WTC11 (cell line): ENCODE measurements around the gene EIF4B. TPM values are rescaled to one million over a fixed set of nuclear protein-coding genes. Genes with fewer than 3 reads are reported as not detected.

Experiments used
- ATAC-seq: fragments of 200-7000 bp; cut with Tn5 transposase; 2 replicates; pipeline ENCODE4 v1.10.0; 2021; ENCODE audit warnings: mild to moderate bottlenecking, moderate library complexity
- CTCF ChIA-PET: fragments of 300-600 bp; sonication (Branson Sonifier 250); formaldehyde crosslinking; loops from one replicate; lab custom pipeline; 2021; ENCODE audit warnings: antibody characterized with exemption; lab: Charles Lee
- POLR2A ChIA-PET: fragments of 350-600 bp; sonication (Branson Sonifier 250); formaldehyde crosslinking; loops from one replicate; lab custom pipeline; 2021; ENCODE audit warnings: antibody characterized with exemption; lab: Charles Lee
- DNase-seq: peaks from one replicate; pipeline ENCODE4 v3.0.0; 2021; ENCODE audit warnings: low spot score
- H3K27ac Mint-ChIP-seq: 2 replicates; pipeline ENCODE4 v1.8.0; 2021; ENCODE audit warnings: mixed read lengths
- H3K27me3 Mint-ChIP-seq: 2 replicates; pipeline ENCODE4 v1.8.0; 2021; ENCODE audit warnings: low read depth, mild to moderate bottlenecking, moderate library complexity, mixed read lengths
- H3K36me3 Mint-ChIP-seq: 2 replicates; pipeline ENCODE4 v1.8.0; 2021; ENCODE audit warnings: mixed read lengths
- H3K4me1 Mint-ChIP-seq: 2 replicates; pipeline ENCODE4 v1.8.0; 2022; ENCODE audit warnings: mixed read lengths
- H3K4me3 Mint-ChIP-seq: 2 replicates; pipeline ENCODE4 v1.8.0; 2021; ENCODE audit warnings: mild to moderate bottlenecking, moderate library complexity, mixed read lengths
- H3K9me3 Mint-ChIP-seq: 2 replicates; pipeline ENCODE4 v1.8.0; 2021; ENCODE audit warnings: mixed read lengths
- AR ChIP-seq: fragments of 250-450 bp; sonication (Bioruptor Pico); IDR thresholded peaks from 2 replicates; pipeline ENCODE4 v1.9.0; 2021; ENCODE audit warnings: mild to moderate bottlenecking
- EMX1 ChIP-seq: fragments of 250-450 bp; sonication (Bioruptor Pico); IDR thresholded peaks from 2 replicates; pipeline ENCODE4 v1.8.0; 2021; ENCODE audit warnings: mild to moderate bottlenecking
- GABPB1 ChIP-seq: sonication (generic); formaldehyde crosslinking; IDR thresholded peaks from 2 replicates; pipeline ENCODE4 v1.8.1; 2023; ENCODE audit warnings: mild to moderate bottlenecking, missing genetic modification reagents
- JAZF1 ChIP-seq: fragments of 250-450 bp; sonication (Bioruptor Pico); IDR thresholded peaks from 2 replicates; pipeline ENCODE4 v1.9.0; 2021; ENCODE audit warnings: moderate library complexity, mild to moderate bottlenecking, inconsistent platforms
- NFATC4 ChIP-seq: fragments of 250-450 bp; sonication (Bioruptor Pico); IDR thresholded peaks from 2 replicates; pipeline ENCODE4 v1.9.0; 2021; ENCODE audit warnings: mild to moderate bottlenecking
- ZNF263 ChIP-seq: sonication (generic); formaldehyde crosslinking; IDR thresholded peaks from 2 replicates; pipeline ENCODE4 v1.8.1; 2022; ENCODE audit warnings: low read depth, mild to moderate bottlenecking, moderate library complexity, missing genetic modification reagents
- ZNF416 ChIP-seq: fragments of 250-450 bp; sonication (Bioruptor Pico); IDR thresholded peaks from 2 replicates; pipeline ENCODE4 v1.9.0; 2021; ENCODE audit warnings: mild to moderate bottlenecking, inconsistent platforms
- total RNA-seq: library from RNA; stranded (reverse); gene quantifications from 3 replicates; pipeline ENCODE4 v1.2.3, GENCODE V29; 2021
- TF ChIP-seq, protein P1 (sequence below): sonication (generic); formaldehyde crosslinking; IDR thresholded peaks from 2 replicates; pipeline ENCODE4 v1.8.1; 2023; ENCODE audit warnings: mild to moderate bottlenecking, missing genetic modification reagents, borderline replicate concordance
- TF ChIP-seq, protein P2 (sequence below): fragments of 250-450 bp; sonication (Bioruptor Pico); IDR thresholded peaks from 2 replicates; pipeline ENCODE4 v1.8.0; 2021; ENCODE audit warnings: mild to moderate bottlenecking
- TF ChIP-seq, protein P3 (sequence below): sonication (generic); formaldehyde crosslinking; IDR thresholded peaks from 2 replicates; pipeline ENCODE4 v1.8.1; 2023; ENCODE audit warnings: mild to moderate bottlenecking, missing genetic modification reagents

The EIF4B gene
- total RNA-seq, 1 experiment from 2014 or later: 730 TPM

DNA sequence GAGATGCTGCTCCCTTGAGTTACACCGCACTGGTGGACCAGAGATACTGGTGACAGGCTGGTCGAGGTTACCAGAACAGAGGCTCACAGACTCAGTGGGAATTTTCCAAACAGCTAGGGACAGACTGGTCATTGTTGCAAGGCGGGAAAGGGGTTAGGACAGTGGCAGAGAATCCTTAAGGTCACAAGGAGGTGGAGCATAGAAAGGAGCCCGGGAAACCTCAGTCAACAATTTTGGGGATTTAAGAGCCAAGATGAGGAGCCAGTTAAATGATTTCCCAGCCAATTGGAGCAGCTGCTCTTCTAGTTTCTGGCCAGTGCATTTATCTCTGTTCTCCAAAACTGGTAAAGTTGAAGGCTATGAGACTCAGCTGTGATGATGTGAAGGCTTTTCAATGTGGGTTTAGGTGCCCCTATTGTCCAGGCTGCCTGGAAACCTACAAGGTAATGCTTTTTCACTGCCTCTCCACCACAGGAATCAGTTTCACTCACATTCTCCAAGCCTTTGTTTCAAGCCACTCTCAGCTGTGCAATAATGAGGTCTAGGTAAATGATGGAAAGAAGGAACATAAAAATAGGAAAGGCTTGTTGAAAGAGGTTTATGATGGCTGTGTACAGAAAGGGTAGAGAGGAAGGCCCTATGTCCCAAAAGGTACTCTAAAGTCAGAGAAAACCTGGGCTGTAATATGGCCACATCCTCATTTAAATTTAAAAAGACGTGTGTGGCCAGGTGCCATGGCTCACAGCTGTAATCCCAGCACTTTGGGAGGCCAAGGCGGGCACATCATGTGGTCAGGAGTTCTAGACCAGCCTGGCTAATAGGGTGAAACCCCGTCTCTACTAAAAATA lies 36.6 kb downstream of the EIF4B start (continued):
- TF ChIP-seq, protein P1, sequence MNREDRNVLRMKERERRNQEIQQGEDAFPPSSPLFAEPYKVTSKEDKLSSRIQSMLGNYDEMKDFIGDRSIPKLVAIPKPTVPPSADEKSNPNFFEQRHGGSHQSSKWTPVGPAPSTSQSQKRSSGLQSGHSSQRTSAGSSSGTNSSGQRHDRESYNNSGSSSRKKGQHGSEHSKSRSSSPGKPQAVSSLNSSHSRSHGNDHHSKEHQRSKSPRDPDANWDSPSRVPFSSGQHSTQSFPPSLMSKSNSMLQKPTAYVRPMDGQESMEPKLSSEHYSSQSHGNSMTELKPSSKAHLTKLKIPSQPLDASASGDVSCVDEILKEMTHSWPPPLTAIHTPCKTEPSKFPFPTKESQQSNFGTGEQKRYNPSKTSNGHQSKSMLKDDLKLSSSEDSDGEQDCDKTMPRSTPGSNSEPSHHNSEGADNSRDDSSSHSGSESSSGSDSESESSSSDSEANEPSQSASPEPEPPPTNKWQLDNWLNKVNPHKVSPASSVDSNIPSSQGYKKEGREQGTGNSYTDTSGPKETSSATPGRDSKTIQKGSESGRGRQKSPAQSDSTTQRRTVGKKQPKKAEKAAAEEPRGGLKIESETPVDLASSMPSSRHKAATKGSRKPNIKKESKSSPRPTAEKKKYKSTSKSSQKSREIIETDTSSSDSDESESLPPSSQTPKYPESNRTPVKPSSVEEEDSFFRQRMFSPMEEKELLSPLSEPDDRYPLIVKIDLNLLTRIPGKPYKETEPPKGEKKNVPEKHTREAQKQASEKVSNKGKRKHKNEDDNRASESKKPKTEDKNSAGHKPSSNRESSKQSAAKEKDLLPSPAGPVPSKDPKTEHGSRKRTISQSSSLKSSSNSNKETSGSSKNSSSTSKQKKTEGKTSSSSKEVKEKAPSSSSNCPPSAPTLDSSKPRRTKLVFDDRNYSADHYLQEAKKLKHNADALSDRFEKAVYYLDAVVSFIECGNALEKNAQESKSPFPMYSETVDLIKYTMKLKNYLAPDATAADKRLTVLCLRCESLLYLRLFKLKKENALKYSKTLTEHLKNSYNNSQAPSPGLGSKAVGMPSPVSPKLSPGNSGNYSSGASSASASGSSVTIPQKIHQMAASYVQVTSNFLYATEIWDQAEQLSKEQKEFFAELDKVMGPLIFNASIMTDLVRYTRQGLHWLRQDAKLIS (CRISPR knock-in tag): 0 out of 2 replicates have a peak, but pooled peaks have one; percentile 9
- TF ChIP-seq ZNF416 (CRISPR knock-in tag) (0 out of 2 replicates have a peak, but pooled peaks have one; percentile 8), AR (CRISPR knock-in tag) (peak; percentile 31; the same call in 1 of the 2 replicates), NFATC4 (peak; percentile 66; the same call in 1 of the 2 replicates), JAZF1 (no peak)
- TF ChIP-seq, protein P2, sequence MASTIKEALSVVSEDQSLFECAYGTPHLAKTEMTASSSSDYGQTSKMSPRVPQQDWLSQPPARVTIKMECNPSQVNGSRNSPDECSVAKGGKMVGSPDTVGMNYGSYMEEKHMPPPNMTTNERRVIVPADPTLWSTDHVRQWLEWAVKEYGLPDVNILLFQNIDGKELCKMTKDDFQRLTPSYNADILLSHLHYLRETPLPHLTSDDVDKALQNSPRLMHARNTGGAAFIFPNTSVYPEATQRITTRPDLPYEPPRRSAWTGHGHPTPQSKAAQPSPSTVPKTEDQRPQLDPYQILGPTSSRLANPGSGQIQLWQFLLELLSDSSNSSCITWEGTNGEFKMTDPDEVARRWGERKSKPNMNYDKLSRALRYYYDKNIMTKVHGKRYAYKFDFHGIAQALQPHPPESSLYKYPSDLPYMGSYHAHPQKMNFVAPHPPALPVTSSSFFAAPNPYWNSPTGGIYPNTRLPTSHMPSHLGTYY (CRISPR knock-in tag): peak; percentile 29; the same call in 1 of the 2 replicates

DNA sequence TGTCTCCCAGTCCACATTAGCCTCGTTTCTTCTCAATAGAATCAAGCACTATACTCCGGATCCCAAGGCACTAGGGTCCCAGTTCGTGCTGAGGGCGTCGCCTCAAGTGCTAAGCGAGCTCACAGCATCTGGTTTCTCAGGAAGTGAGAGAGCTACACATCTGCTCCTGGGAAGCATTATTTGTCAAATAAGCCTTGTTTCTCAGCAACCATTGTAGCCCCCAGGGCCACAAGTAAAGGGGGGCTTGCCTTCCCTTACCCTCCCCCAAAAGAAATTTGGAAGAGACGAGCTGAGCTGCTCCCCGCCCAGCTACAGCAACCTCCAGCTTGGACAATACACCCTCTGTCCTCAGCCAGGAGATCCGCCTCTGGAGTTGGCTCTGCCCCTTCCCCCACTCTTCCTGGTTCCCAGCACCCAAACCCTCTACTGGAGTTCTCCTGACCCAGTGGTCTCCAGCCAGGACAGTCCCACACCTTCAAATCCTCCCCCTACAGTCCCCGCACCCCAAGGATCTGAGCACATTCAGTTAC lies 37.9 kb downstream of the EIF4B start:
- peaks cover 69% of the 10 kb centered on the region for H3K4me1 Mint-ChIP-seq
- CTCF ChIA-PET: interaction anchor here (0.9 to 8.7 kb wide), 9 partner anchors 10 to 277 kb away, joined by 3 to 97 read pairs (median 4); partner anchors contain the start of genes AAAS and IGFBP6
- H3K27me3 Mint-ChIP-seq: peaks cover 40% of the 10 kb centered on the region
- 0 out of 2 replicates have a peak, but pooled peaks have one; percentile 23 for TF ChIP-seq EMX1 (CRISPR knock-in tag)
- TF ChIP-seq GABPB1 (CRISPR knock-in tag): 0 out of 2 replicates have a peak, but pooled peaks have one; percentile 23
- TF ChIP-seq ZNF263 (CRISPR knock-in tag): no peak
- POLR2A ChIA-PET: interaction anchor here (1.2 kb wide), 1 partner anchor 38 kb away, joined by 6 read pairs; the partner anchor contains the start of gene EIF4B
- H3K36me3 Mint-ChIP-seq: peaks cover 21% of the 10 kb centered on the region
- ATAC-seq: 0 out of 2 replicates have a peak, but pooled peaks have one; percentile 0
- DNase-seq: no peak
- no peak overlapping the region for H3K27ac Mint-ChIP-seq
- 0 out of 2 replicates have a peak overlapping the region, but pooled peaks have one; percentile 19 for H3K4me3 Mint-ChIP-seq
- H3K9me3 Mint-ChIP-seq: no peaks in the 10 kb centered on the region

- Mint-ChIP-seq H3K27ac (no peak overlapping the region), H3K4me1 (peaks cover 71% of the 10 kb centered on the region), H3K36me3 (peaks cover 13% of the 10 kb centered on the region), H3K27me3 (peaks cover 40% of the 10 kb centered on the region), H3K4me3 (peak overlapping the region; percentile 95)
- DNase-seq (no peak), ATAC-seq (no peak)
- CTCF ChIA-PET: interaction anchor here (1.0 to 8.7 kb wide), 9 partner anchors 9 to 171 kb away, joined by 3 to 97 read pairs (median 4); partner anchors contain the start of gene IGFBP6
- TF ChIP-seq, protein P3, sequence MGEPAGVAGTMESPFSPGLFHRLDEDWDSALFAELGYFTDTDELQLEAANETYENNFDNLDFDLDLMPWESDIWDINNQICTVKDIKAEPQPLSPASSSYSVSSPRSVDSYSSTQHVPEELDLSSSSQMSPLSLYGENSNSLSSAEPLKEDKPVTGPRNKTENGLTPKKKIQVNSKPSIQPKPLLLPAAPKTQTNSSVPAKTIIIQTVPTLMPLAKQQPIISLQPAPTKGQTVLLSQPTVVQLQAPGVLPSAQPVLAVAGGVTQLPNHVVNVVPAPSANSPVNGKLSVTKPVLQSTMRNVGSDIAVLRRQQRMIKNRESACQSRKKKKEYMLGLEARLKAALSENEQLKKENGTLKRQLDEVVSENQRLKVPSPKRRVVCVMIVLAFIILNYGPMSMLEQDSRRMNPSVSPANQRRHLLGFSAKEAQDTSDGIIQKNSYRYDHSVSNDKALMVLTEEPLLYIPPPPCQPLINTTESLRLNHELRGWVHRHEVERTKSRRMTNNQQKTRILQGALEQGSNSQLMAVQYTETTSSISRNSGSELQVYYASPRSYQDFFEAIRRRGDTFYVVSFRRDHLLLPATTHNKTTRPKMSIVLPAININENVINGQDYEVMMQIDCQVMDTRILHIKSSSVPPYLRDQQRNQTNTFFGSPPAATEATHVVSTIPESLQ: no peak
- TF ChIP-seq GABPB1 (CRISPR knock-in tag): no peak
- TF ChIP-seq, all 79 proteins: peak for 0
- H3K9me3 Mint-ChIP-seq: no peaks in the 10 kb centered on the region
- POLR2A ChIA-PET: interaction anchor here (0.5 to 1.2 kb wide), 2 partner anchors 38 to 39 kb away, joined by 4 to 6 read pairs; partner anchors contain the start of gene EIF4B
Observed at GRCh38 chr12:53044896-53045695, 38.8 kb downstream of the EIF4B start.
